ENCODE data around the gene ZNF280C.

- TF ChIP-seq CTCF (conservative IDR thresholded peaks at IDR 0.05; ENCODE audit: low read depth, low read length) (no peak), EZH2 (IDR thresholded peaks at IDR 0.05; ENCODE audit: low read length, unreplicated experiment) (no peak), EZH2phosphoT487 (IDR thresholded peaks at IDR 0.05; ENCODE audit: borderline replicate concordance, low read length) (no peak)
Measured at GRCh38 chrX:130245441-130245840, 23.3 kb downstream of the ZNF280C start.
